ENCODE measurements around the gene KDM7A.
A peak's percentile ranks its signal among the peaks of the same experiment; 100 is the strongest.
"Not testable (repeated sequence)": the region's sequence is repeated elsewhere in the genome, so short reads cannot be mapped to it uniquely, and the experiment has no call there.

KDM7A gene

DNA sequence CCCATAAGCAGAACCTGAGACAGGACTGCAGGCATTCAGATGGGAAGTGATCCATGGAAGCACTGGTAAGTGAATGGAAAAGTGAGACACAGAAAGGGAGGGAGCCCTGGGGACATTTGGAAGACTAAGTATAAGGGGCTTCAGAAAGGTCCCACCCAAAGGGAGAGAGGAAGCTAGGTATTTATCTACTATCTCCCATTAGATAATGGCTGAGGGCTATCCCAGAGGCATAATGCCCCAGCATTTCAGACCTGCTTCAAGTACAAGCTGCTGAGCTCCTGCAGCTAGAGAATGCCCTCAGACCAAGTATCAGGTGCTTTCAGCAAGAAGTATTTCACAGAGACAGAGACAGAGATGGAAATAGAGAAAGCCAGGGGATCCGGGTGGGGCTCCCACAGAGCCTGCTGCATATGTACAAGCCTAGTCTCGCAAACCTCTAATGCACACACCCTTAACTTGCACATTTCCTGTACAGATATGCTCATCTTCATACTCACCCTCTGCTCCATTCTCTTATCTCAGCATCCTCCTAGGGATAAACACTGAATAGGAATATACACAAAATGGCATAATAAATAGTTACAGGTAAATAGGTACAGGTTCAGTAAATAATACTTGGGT, 20.2 kb downstream of the KDM7A start:
- FAIRE-seq: no peak

DNA sequence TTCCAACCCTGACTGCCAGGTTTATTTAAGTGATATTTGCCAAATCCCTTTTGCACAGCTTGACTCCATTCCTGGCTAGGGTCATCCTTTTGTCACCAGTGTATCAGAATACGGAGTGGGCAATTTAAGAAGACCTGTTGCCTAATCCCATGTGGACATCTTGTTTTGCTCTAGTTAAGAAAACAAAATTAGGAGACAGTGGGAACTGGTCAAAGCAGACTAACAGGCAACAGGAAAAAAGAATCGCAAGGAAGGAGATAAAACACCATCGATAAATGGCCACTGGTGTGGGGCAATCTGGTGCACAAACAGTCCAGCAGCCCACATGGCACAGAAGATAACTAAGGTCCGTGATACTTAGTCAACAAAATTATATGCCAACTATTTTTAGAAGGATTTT, 21.4 kb downstream of the KDM7A start:
- no peak for FAIRE-seq

DNA sequence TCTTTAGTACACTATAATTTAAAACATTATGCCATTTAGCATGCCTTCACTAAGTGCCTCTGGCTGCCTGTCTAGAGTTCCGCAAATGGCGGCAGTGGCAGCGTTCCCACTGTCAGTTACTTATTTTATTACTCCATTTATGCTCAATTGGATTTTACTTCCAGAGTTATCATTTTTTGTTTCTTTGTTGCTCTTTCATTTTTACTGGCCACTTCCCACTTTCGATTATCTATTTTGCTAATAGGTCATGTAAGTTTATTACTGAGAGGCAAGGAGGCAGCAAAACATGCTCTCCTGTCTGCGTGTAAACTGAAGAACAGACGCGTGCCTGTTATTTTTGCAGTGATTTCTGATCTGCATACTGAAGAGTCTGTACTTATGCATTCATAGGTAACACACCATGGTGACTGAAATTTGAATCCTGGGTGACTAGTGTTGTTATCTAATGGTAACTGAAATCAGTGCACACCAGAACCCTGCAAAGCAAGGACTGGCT, 23.1 kb downstream of the KDM7A start:
- FAIRE-seq: no peak

DNA sequence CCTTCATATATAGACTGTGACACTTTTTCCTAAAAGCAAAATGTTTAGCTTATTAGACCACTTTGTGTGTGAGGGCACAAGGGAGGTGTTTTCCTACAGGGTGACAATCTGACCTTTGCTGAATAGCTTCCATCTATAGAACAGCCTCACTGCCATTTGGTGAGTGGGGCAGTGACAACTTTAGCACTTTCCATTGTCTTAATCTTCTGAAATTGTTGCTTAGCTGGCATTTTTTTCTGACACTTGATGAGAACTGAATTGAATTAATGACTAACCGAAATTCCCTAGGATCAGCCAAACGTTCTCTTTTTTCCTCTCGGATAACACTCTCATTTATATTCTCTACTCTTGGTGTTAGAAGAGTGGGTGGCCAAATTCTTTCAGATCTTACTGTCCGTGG, 30.2 kb downstream of the KDM7A start:
- FAIRE-seq: no peak

DNA sequence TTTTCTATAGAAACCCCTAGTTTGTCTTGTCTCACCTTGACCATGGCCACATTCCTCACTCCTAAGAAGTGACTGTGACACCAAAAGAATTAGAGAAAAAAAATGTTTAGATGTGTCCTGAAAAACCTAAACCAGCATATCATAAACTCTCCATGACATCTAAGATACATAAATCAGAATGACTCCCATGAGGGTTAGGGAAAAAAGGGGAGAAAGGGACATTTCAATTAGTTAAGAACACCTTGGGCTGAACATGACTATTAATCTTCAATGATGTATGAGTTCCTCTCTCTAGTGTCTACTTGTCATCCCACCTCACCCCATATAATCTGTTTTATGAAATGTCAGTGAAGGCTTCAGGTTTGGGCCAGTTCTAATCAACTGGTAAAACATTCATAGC, 31.1 kb downstream of the KDM7A start:
- FAIRE-seq: no peak

DNA sequence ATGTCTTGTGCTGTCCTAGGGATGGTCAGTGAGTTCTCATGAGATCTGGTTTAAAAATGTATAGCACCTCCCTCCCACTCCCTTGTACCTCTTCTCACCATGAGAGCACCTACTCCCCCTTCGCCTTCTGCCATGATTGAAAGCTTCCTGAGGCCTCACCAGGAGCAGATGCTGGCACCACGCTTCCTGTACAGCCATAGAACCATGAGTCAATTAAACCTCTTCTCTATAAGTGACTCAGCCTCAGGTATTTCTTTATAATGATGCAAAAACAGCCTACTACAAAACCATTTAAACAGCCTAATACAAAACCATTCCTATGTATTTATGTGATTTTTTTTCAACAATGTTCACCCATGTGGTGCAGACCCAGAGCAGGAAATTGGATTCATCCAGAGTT, 32.0 kb downstream of the KDM7A start:
- FAIRE-seq: no peak

DNA sequence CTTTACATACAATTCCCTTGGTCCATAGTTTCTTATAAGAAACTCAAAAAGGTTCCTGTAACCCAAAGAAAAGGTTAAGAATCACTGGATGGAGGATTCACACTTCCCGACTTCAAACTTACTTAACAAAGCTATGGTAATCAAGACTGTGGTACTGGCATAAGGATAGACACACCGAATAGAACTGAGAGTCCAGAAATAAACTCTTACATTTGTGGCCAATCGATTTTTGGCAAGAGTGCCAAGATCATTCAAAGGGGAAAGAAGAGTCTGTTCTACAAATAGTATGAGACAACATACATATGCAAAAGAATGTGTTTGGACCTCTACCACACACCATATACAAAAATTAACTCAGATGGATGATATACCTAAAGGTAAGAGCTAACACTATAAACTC, 32.8 kb downstream of the KDM7A start:
- FAIRE-seq: no peak

DNA sequence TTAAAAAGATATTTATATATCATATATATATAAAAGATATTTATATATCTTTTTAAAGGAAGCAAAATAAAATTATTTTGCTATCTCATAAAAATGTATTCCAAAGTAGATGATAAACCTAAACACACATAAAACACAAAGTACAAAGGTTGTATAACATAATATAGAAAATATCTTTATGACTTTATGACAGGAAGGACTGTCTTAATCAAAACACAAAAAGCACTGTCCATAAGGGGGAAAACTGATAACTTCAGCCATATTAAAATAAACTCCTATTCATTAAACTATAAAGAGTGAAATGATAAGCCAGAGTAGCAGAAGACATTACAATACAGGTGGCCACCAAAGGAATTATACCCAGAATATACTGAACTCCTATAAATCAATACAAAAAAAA, 34.8 kb downstream of the KDM7A start:
- FAIRE-seq: no peak

DNA sequence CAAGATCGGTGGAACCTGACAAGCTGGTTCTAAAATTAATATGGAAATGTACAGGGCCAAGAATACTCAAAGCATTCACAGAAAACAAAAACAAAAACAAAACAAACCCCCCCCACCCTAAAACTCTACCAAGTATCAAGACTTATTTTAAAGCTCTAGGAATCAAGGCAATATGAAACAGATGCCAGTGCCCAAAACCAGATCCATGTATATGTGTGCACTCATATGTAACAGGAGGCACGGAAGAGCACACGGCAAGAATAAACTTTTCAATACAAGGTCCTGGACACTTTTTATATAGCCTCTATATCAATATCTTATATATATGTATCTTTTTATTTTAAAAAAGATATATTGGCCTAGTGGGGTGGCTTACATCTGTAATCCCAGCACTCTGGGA, 35.5 kb downstream of the KDM7A start:
- no peak for FAIRE-seq

DNA sequence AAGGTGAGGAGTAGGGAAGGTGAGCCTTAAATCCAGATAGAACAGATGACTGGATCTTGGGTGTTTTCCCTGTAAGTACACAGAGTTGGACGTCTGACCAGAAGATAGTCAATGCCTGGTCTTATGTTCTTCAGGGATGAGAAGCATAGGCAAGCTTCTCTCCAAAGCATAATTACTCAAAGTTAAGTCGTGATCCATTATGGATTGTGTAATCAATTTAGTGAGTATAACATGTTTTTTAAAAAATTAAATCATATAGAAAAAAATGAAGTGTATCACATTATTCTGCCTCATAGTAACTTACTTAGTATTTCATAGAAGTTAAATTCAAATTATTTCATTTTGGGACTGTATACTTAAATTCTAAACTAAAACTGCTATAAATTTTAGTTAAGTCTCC, 39.7 kb downstream of the KDM7A start:
- no peak for FAIRE-seq

DNA sequence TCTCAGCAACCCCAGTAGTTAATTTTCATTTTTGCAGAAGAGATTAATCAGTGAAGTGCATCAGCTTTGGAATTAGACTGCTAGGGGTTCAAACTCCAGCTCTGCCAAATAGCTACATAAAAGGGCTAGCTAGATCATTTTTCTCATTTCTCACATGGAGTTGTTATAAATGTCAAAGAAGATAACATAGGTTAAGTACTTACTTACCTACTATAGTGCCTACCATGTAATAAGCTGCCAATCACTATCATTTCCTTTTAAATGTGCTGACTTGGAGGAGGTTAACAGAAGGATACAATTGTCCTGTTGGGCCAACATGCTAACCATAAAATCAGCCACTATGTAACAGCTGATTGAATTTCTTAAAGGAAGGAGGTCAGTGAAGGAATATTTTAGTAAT, 40.7 kb downstream of the KDM7A start:
- FAIRE-seq: no peak

DNA sequence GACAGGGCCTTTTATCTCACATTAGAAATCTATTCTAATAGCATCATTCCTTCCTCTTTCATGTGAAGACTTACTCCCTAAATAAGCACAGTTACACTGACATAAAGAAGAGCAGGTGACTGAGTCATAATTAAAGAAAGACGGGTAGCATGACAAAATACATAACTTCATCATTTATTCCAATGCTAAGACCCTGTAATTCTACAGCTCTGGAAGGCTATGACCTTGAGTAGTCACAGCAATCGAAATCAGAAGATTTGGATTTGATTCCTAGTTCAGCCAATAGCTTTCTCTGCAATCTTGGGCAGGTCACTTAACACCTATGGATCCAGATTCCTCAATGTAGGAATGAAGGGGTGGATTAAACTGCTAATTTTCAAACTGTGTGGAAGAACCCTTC, 42.7 kb downstream of the KDM7A start:
- FAIRE-seq: no peak

DNA sequence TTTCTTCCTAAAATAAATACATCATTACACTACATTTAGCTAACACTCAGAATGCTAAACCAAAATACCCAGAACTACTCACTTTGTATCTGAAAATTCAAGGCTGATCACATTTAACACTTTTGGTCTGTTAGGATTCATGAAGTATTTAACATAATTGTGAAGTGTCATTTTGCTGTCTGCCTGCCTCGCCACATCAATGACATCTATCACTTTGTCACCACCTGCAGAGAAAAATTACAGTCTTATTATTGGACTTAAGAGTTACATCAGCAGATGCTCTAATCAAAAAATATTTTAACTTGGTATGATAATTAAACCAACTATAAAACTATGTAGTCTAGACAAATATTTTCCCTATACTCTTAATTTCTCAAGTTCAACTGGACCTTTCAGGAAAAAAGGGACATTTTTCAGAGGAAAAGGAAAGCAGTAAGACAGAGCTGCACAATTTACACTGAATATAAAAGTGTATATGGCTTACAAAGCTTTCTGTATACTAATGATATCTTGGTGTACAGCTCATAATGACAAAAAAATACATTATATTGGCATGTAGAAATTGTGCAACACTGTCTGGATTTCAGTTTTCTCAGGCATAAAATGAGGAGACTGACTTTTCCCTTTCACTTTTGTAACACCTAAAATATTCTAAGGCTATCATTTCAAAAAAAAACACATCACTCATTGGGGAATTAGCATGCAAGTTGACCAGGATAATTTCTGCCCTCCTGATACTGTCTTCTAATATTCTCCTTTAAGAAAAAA, 49.2 kb downstream of the KDM7A start:
- FAIRE-seq: no peak

DNA sequence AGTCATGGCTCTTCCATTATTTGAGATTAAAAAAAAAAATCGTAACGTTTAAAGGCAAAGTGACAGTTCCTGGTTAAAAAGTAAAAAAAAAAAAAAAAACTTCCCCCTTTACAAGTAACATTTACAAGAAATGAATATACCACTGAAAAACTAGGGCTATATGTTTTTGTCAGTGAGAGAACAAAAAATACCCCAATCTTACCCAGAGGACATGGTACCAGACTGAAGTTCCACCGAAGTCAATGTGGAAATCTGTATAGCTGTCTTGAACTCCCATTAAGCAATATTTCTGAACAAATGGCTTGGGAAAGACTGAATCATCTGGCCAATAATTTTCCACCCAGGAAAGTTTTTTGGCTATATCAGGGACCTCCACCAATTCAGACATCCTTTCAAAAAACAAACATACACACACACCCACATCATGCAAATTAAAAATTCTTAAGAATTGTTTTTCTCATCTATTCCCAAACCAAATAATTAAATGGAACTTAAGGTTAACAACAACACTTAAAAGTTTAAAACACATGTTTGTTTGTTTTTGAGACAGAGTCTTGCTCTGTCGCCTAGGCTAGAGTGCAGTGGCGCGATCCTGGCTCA, 50.2 kb downstream of the KDM7A start:
- FAIRE-seq: peak; percentile 38

DNA sequence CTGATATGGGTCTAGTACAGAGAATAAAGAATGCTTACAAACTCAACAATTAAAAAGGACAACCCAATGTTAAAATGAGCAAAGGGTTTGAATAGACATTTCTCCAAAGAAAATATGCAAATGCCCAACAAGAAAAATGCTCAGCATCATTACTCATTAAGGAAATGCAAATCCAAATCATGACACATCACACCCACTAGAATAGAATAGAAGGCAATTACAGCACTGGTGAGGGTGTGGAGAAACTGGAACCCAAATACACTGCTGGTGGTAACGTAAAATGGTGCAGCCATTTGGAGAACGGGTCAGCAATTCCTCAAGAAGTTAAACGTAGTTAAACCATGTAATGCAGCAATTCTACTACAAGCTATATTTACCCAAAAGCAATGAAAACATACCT, 53.8 kb downstream of the KDM7A start:
- no peak for FAIRE-seq

DNA sequence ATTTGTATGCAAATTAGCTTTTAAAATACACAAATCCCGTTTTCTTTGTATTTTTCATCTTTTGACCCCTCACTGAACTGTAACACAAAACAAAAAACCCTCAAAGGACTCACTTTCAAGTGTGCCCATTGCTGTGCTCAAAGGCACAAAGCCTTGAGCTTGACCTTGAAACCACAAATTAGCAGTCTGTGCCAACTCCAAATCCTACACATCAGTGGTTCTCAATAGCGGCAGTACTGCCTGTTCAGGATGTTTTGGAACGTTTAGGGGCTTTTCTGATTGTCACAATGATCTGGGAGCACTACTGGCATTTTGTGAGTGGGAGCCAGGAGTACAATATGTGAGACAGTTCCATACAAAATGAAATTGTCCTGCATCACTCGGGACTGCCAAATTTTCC, 55.5 kb downstream of the KDM7A start:
- no peak for FAIRE-seq

DNA sequence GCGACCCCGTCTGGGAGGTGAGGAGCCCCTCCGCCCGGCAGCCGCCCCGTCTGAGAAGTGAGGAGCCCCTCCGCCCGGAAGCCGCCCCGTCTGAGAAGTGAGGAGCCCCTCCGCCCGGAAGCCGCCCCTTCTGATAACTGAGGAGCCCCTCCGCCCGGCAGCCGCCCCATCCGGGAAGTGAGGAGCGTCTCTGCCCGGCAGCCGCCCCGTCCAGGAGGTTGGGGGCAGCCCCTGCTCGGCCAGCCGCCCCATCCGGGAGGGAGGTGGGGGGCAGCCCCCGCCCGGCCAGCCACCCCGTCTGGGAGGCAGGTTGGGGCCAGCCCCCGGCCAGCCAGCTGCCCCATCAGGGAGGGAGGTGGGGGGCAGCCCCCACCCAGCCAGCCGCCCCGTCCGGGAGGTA, 62.0 kb downstream of the KDM7A start:
- FAIRE-seq: not testable (repeated sequence)

DNA sequence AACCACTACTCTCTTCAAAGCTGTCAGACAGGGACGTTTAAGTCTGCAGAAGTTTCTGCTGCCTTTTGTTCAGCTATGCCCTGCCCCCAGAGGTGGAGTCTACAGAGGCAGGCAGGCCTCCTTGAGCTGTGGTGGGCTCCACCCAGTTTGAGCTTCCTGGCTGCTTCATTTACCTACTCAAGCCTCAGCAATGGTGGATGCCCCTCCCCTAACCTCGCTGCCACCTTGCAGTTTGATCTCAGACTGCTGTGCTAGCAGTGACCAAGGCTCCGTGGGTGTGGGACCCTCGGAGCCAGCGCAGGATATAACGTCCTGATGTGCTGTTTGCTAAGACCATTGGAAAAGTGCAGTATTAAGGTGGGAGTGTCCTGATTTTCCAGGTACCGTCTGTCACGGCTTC, 68.0 kb downstream of the KDM7A start:
- FAIRE-seq: not testable (repeated sequence)

DNA sequence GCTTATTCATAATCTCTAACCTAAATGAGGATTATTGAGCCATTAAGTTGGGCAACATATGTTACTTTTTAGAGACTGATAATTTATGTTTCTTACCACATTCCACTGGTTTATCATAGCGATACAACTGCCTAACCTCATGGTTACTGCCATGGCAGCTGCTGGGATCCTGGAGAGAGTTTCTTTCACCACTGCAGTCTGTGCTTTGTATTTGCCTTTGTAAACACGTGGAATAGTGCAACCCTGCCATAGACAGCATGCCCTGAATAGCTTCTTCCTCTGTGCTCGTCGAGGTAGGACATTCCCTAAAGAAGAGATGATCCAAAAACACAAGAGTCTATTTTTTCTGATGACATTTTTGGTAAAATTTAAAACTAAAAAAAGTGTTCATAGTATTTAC, 80.3 kb downstream of the KDM7A start:
- no peak for FAIRE-seq

DNA sequence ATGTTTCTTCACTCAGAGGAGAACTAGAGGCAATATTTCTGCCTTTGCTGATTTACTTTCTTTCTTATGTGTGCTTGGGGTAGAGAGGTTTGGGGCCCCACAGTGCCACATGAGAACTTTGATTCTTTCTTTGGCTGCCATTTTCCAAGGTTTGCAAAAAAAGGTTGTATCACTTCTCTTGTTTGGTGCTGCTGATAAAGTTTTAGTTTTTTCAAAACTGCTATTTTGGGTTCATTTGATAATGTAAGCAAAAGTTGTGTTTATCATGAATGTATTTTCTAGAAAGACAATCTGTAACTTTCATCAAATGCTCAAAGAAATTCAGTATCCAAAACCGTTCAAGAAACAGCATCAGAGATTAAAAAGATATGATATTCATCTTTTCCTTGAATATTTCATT, 83.4 kb downstream of the KDM7A start:
- peak; percentile 43 for FAIRE-seq

DNA sequence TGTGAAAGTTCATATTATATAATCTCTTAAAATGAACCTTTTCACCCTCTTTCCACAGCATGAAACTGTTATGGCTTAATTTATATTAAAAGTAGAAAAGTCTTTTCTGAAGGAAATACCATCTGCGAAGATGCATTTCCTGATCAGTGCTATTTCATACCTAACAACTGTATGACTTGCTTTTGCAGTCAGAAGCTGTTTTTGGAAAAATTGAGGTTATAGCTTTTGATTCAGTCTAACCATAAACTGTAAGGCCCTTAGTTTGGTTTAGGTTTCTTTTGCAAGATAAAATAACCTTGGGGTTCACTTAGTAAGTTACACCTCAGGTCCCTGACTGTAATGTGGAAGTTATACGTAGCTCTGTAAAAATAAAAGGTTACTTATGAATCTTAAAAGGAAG, 91.3 kb downstream of the KDM7A start:
- FAIRE-seq: no peak

DNA sequence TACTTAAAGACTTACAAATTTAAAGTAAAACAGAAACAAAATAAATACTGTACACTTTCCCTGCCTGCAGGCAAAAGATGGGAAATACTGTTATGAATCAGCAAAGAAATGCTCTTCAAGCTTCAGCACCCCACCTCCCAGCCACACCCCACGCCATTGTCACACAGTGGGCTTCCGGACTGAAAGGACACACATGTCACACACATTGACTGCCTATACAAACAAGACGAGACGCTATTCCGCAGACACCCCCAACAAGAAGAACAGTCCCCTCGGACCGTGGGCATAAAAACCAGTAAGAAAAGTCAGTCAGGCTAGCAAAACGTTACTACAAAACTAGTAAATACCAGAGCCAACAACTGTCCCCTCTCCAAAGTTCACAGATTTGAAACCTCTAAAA, 91.8 kb downstream of the KDM7A start:
- FAIRE-seq: no peak

DNA sequence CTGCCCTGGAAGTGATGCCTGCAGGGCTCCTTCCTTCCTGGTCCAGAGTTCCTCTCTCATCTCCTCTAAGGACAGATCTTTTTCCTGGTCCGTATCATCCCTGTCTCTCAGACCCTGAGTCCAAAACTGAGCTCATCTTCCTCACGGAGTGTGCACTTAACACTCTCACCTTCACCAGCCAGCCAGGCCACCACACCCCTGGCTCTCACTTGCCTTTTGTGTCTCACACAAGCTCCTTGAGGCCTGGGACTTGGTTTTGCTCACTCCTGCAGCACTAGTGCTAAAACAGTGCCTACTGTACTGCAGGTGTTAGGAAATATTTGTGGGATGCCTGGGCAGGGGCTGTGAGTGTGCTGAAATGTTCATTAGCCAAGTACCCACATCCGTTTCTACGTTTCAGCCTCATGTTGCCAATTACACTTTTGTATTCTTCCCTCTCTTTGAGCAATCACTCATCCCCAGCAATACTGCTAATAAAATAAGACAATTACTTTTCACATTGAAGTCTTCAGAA, 92.6 kb downstream of the KDM7A start:
- FAIRE-seq: no peak

DNA sequence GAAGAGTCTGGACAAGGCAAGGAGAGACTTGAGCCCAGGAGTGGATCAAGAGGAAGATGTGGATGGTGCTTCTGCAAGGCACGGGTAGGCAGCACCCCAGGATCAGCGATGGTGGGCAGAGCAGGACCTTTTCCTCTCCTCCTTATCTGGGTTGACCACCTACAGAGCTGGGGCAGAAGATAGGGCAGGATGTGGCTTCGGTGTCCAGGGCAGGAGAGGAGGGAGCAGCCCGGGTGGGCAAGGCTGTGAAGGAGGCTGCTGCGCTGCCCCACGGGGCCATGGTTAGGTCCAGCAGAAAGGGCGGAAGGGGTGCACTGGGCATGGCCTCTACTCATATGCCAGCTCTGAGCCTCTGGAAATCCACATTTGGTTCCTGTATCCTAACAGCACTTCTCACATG, 94.0 kb downstream of the KDM7A start:
- FAIRE-seq: no peak

All from islet of Langerhans (tissue), 1 donor.